ENCODE measurements around the gene SNX1.

The SNX1 gene

GRCh38 chr15:64163659-64164362 lies 68.0 kb downstream of the SNX1 start:
- TF ChIP-seq CTCF (IDR thresholded peaks at IDR 0.05; ENCODE audit: low read depth, low read length): no peak
- H3K4me3 ChIP-seq (ENCODE audit: low read depth, low read length): peak overlapping the region; percentile 49

GRCh38 chr15:64164436-64164835 lies 68.7 kb downstream of the SNX1 start:
- TF ChIP-seq CTCF (IDR thresholded peaks at IDR 0.05; ENCODE audit: low read depth, low read length): no peak
- no peak overlapping the region for H3K4me3 ChIP-seq (ENCODE audit: low read depth, low read length)

GRCh38 chr15:64166102-64166890 lies 70.5 kb downstream of the SNX1 start:
- TF ChIP-seq CTCF (IDR thresholded peaks at IDR 0.05; ENCODE audit: low read depth, low read length): no peak
- H3K4me3 ChIP-seq (ENCODE audit: low read depth, low read length): no peak overlapping the region

GRCh38 chr15:64180235-64180824 lies 84.5 kb downstream of the SNX1 start:
- H3K4me3 ChIP-seq (ENCODE audit: low read depth, low read length): no peak overlapping the region
- no peak for TF ChIP-seq CTCF (IDR thresholded peaks at IDR 0.05; ENCODE audit: low read depth, low read length)

GRCh38 chr15:64182859-64183370 lies 87.1 kb downstream of the SNX1 start:
- no peak for TF ChIP-seq CTCF (IDR thresholded peaks at IDR 0.05; ENCODE audit: low read depth, low read length)
- H3K4me3 ChIP-seq (ENCODE audit: low read depth, low read length): no peak overlapping the region

GRCh38 chr15:64185146-64185911 lies 89.5 kb downstream of the SNX1 start:
- no peak for TF ChIP-seq CTCF (IDR thresholded peaks at IDR 0.05; ENCODE audit: low read depth, low read length)

More at GRCh38 chr15:64185146-64185911, 89.5 kb downstream of the SNX1 start:
- H3K4me3 ChIP-seq (ENCODE audit: low read depth, low read length): no peak overlapping the region

Data from WI38 (cell line).